Gastrocnemius medialis (tissue), 4 donors: ENCODE data around the gene GAA.

Source experiments
- POLR2A ChIP-seq, 2 donors: fragments of 450-650 bp; IDR thresholded peaks; one replicate each; pipeline ENCODE4 v1.6.1; 2017; ENCODE audit warnings: antibody characterized with exemption in 2 of 2, mild to moderate bottlenecking in 2 of 2, moderate library complexity in 2 of 2
- TF ChIP-seq, protein P1 (sequence below), 5 experiments: fragments of 450-650 bp in 3 of 5; fragments of 200-600 bp in 2 of 5; sonication (generic) in 2 of 5; IDR thresholded peaks in 4 of 5; conservative IDR thresholded peaks in 1 of 5; 1 replicate in 4 of 5; 2 replicates in 1 of 5; pipeline ENCODE4 v1.5.1; 2016 to 2019; ENCODE audit warnings: antibody characterized with exemption in 5 of 5, mild to moderate bottlenecking in 3 of 5, moderate library complexity in 3 of 5

DNA sequence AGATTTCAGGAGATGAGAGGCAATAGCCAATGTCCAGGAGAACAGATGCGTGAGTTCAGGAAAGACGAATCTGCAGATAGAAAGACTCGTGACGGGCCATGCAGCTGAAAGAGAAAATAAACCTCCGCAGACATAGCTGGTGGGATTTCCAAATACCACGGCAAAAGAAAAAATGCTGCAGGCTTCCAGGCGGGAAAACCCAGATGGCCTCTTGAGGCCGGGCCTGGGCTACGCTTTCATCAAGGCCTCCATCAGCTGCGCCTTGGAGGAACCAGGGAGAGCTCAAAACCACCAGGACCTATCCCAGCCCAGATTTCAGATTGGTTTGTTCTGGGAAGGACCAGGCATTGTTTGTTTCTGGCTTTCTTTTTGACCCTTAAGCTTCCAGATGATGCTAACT is 48.3 kb upstream of the GAA start:
- TF ChIP-seq, protein P1, sequence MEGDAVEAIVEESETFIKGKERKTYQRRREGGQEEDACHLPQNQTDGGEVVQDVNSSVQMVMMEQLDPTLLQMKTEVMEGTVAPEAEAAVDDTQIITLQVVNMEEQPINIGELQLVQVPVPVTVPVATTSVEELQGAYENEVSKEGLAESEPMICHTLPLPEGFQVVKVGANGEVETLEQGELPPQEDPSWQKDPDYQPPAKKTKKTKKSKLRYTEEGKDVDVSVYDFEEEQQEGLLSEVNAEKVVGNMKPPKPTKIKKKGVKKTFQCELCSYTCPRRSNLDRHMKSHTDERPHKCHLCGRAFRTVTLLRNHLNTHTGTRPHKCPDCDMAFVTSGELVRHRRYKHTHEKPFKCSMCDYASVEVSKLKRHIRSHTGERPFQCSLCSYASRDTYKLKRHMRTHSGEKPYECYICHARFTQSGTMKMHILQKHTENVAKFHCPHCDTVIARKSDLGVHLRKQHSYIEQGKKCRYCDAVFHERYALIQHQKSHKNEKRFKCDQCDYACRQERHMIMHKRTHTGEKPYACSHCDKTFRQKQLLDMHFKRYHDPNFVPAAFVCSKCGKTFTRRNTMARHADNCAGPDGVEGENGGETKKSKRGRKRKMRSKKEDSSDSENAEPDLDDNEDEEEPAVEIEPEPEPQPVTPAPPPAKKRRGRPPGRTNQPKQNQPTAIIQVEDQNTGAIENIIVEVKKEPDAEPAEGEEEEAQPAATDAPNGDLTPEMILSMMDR (IDR thresholded peaks at IDR 0.05 in 4 of 5, conservative IDR thresholded peaks at IDR 0.05 in 1 of 5) = no peak
- TF ChIP-seq POLR2A (IDR thresholded peaks at IDR 0.05) = no peak
